Stimulated activated naive CD8-positive, alpha-beta T cell treated with anti-CD3 and anti-CD28 coated beads, Interleukin-15, amount 100 ng/mL, for 72 hours (primary cell): ENCODE data around the gene CEP112.

Source experiments
- ATAC-seq: fragments of 150-1000 bp; cut with Tn5 transposase; 2 replicates; pipeline ENCODE4 v1.10.0; 2021; ENCODE audit warnings: mild to moderate bottlenecking, moderate library complexity
- DNase-seq, 2 donors: peaks; one replicate each; pipeline ENCODE4 v3.0.0; 2021 to 2022
- H3K27ac Mint-ChIP-seq, 2 donors: one replicate each; pipeline ENCODE4 v1.8.0; 2022; ENCODE audit warnings: mild to moderate bottlenecking in 2 of 2, mixed read lengths in 2 of 2, moderate library complexity in 2 of 2
- H3K27me3 Mint-ChIP-seq: one replicate; pipeline ENCODE4 v1.8.0; 2022; ENCODE audit warnings: mixed read lengths
- H3K4me1 Mint-ChIP-seq: one replicate; pipeline ENCODE4 v1.8.0; 2022; ENCODE audit warnings: mild to moderate bottlenecking, mixed read lengths
- H3K4me3 Mint-ChIP-seq, 2 donors: one replicate each; pipeline ENCODE4 v1.8.0; 2022; ENCODE audit warnings: mild to moderate bottlenecking in 2 of 2, mixed read lengths in 2 of 2, moderate library complexity in 1 of 2
- H3K9me3 Mint-ChIP-seq, 2 donors: one replicate each; pipeline ENCODE4 v1.8.0; 2022; ENCODE audit warnings: mixed read lengths in 2 of 2

Gene CEP112

GRCh38 chr17:66008680-66009079 is 183.3 kb downstream of the CEP112 start:
- DNase-seq (no peak), ATAC-seq (no peak)

GRCh38 chr17:66006654-66007053 is 185.3 kb downstream of the CEP112 start:
- no peaks in the 10 kb centered on the region for H3K27me3 Mint-ChIP-seq
- no peak overlapping the region for H3K27ac Mint-ChIP-seq
- H3K4me1 Mint-ChIP-seq, result no peaks in the 10 kb centered on the region
- H3K4me3 Mint-ChIP-seq, result no peak overlapping the region
- ATAC-seq (no peak), DNase-seq (no peak)
- H3K9me3 Mint-ChIP-seq, result peaks cover 7 to 11% of the 10 kb centered on the region in 2 donors

More at GRCh38 chr17:66008680-66009079, 183.3 kb downstream of the CEP112 start:
- peaks cover 12% of the 10 kb centered on the region for H3K27me3 Mint-ChIP-seq
- no peaks in the 10 kb centered on the region for H3K4me1 Mint-ChIP-seq
- H3K27ac Mint-ChIP-seq, result no peak overlapping the region
- H3K9me3 Mint-ChIP-seq, result peaks cover 11 to 13% of the 10 kb centered on the region in 2 donors
- no peak overlapping the region for H3K4me3 Mint-ChIP-seq

GRCh38 chr17:66002812-66003211 is 189.1 kb downstream of the CEP112 start:
- DNase-seq, result no peak
- Mint-ChIP-seq H3K27me3 (no peaks in the 10 kb centered on the region), H3K4me1 (peaks cover 5% of the 10 kb centered on the region), H3K4me3 (no peak overlapping the region), H3K27ac (no peak overlapping the region), H3K9me3 (peaks cover 0 to 4% of the 10 kb centered on the region in 2 donors)
- ATAC-seq, result no peak

- no peak for DNase-seq
- H3K27ac Mint-ChIP-seq, result no peak overlapping the region
- peaks cover 5% of the 10 kb centered on the region for H3K4me1 Mint-ChIP-seq
- H3K27me3 Mint-ChIP-seq, result no peaks in the 10 kb centered on the region
- ATAC-seq, result no peak
- no peak overlapping the region for H3K4me3 Mint-ChIP-seq
- peaks cover 0 to 4% of the 10 kb centered on the region in 2 donors for H3K9me3 Mint-ChIP-seq
These were observed 189.8 kb downstream of the CEP112 start for GRCh38 chr17:66002063-66002585.

- H3K4me1 Mint-ChIP-seq, result peaks cover 5% of the 10 kb centered on the region
These were observed 191.7 kb downstream of the CEP112 start for GRCh38 chr17:66000216-66000615.

GRCh38 chr17:65998675-65999074 is 193.3 kb downstream of the CEP112 start:
- H3K27me3 Mint-ChIP-seq, result no peaks in the 10 kb centered on the region
- H3K27ac Mint-ChIP-seq, result no peak overlapping the region
- H3K4me1 Mint-ChIP-seq, result peaks cover 5% of the 10 kb centered on the region
- DNase-seq, result no peak
- H3K9me3 Mint-ChIP-seq, result peaks cover 0 to 4% of the 10 kb centered on the region in 2 donors
- H3K4me3 Mint-ChIP-seq, result no peak overlapping the region
- no peak for ATAC-seq

More at GRCh38 chr17:66000216-66000615, 191.7 kb downstream of the CEP112 start:
- no peak for ATAC-seq
- Mint-ChIP-seq H3K9me3 (peaks cover 0 to 4% of the 10 kb centered on the region in 2 donors), H3K27ac (no peak overlapping the region), H3K4me3 (no peak overlapping the region), H3K27me3 (no peaks in the 10 kb centered on the region)
- no peak for DNase-seq

- H3K4me1 Mint-ChIP-seq, result no peaks in the 10 kb centered on the region
These were observed 197.3 kb downstream of the CEP112 start for GRCh38 chr17:65994679-65995078.

GRCh38 chr17:65994114-65994513 is 197.8 kb downstream of the CEP112 start:
- ATAC-seq (no peak), DNase-seq (no peak)
- peaks cover 0 to under 1% of the 10 kb centered on the region in 2 donors for H3K9me3 Mint-ChIP-seq
- no peak overlapping the region for H3K27ac Mint-ChIP-seq
- H3K27me3 Mint-ChIP-seq, result no peaks in the 10 kb centered on the region
- H3K4me3 Mint-ChIP-seq, result no peak overlapping the region
- H3K4me1 Mint-ChIP-seq, result no peaks in the 10 kb centered on the region

More at GRCh38 chr17:65994679-65995078, 197.3 kb downstream of the CEP112 start:
- ATAC-seq (no peak), DNase-seq (no peak)
- Mint-ChIP-seq H3K27ac (no peak overlapping the region), H3K27me3 (no peaks in the 10 kb centered on the region), H3K4me3 (no peak overlapping the region), H3K9me3 (peaks cover 0 to 3% of the 10 kb centered on the region in 2 donors)

GRCh38 chr17:65990593-65990992 is 201.3 kb downstream of the CEP112 start:
- Mint-ChIP-seq H3K4me1 (no peaks in the 10 kb centered on the region), H3K27ac (no peak overlapping the region), H3K27me3 (no peaks in the 10 kb centered on the region), H3K9me3 (peaks cover 13 to 23% of the 10 kb centered on the region in 2 donors), H3K4me3 (no peak overlapping the region)
- DNase-seq (no peak), ATAC-seq (no peak)

- H3K9me3 Mint-ChIP-seq, result peaks cover 20 to 23% of the 10 kb centered on the region in 2 donors
- H3K27ac Mint-ChIP-seq, result no peak overlapping the region
- H3K4me1 Mint-ChIP-seq, result no peaks in the 10 kb centered on the region
- H3K4me3 Mint-ChIP-seq, result no peak overlapping the region
- no peak for ATAC-seq
- no peaks in the 10 kb centered on the region for H3K27me3 Mint-ChIP-seq
- DNase-seq, result no peak
These were observed 203.5 kb downstream of the CEP112 start for GRCh38 chr17:65988451-65988850.

- Mint-ChIP-seq H3K27me3 (no peaks in the 10 kb centered on the region), H3K4me1 (no peaks in the 10 kb centered on the region), H3K9me3 (peaks cover 20 to 23% of the 10 kb centered on the region in 2 donors), H3K27ac (no peak overlapping the region), H3K4me3 (no peak overlapping the region)
- ATAC-seq, result no peak
- no peak for DNase-seq
These were observed 203.9 kb downstream of the CEP112 start for GRCh38 chr17:65987988-65988387.

- no peaks in the 10 kb centered on the region for H3K4me1 Mint-ChIP-seq
- ATAC-seq (no peak), DNase-seq (no peak)
- peaks cover 20 to 23% of the 10 kb centered on the region in 2 donors for H3K9me3 Mint-ChIP-seq
- H3K27ac Mint-ChIP-seq, result no peak overlapping the region
- peaks cover 4% of the 10 kb centered on the region for H3K27me3 Mint-ChIP-seq
- H3K4me3 Mint-ChIP-seq, result no peak overlapping the region
These were observed 206.4 kb downstream of the CEP112 start for GRCh38 chr17:65985571-65985970.

GRCh38 chr17:65984299-65984698 is 207.6 kb downstream of the CEP112 start:
- no peak overlapping the region for H3K4me3 Mint-ChIP-seq
- H3K27me3 Mint-ChIP-seq, result peaks cover 7% of the 10 kb centered on the region
- no peak for DNase-seq

GRCh38 chr17:65978871-65979270 is 213.1 kb downstream of the CEP112 start:
- Mint-ChIP-seq H3K27ac (no peak overlapping the region), H3K4me1 (no peaks in the 10 kb centered on the region), H3K4me3 (no peak overlapping the region), H3K9me3 (no peaks in the 10 kb centered on the region), H3K27me3 (peaks cover 14% of the 10 kb centered on the region)
- no peak for DNase-seq
- ATAC-seq, result no peak

More at GRCh38 chr17:65984299-65984698, 207.6 kb downstream of the CEP112 start:
- no peaks in the 10 kb centered on the region for H3K4me1 Mint-ChIP-seq
- H3K9me3 Mint-ChIP-seq, result peaks cover 20 to 23% of the 10 kb centered on the region in 2 donors
- ATAC-seq, result no peak
- no peak overlapping the region for H3K27ac Mint-ChIP-seq

GRCh38 chr17:65977041-65977440 is 214.9 kb downstream of the CEP112 start:
- ATAC-seq (no peak), DNase-seq (no peak)
- Mint-ChIP-seq H3K27me3 (peaks cover 14% of the 10 kb centered on the region), H3K4me3 (no peak overlapping the region), H3K27ac (no peak overlapping the region), H3K4me1 (no peaks in the 10 kb centered on the region), H3K9me3 (no peaks in the 10 kb centered on the region)

GRCh38 chr17:65975878-65976277 is 216.1 kb downstream of the CEP112 start:
- ATAC-seq, result no peak
- no peak overlapping the region for H3K4me3 Mint-ChIP-seq
- no peaks in the 10 kb centered on the region for H3K4me1 Mint-ChIP-seq
- no peak overlapping the region for H3K27ac Mint-ChIP-seq
- no peaks in the 10 kb centered on the region for H3K9me3 Mint-ChIP-seq
- peaks cover 13% of the 10 kb centered on the region for H3K27me3 Mint-ChIP-seq
- no peak for DNase-seq

GRCh38 chr17:65973237-65973636 is 218.7 kb downstream of the CEP112 start:
- Mint-ChIP-seq H3K9me3 (no peaks in the 10 kb centered on the region), H3K27ac (no peak overlapping the region), H3K27me3 (peaks cover 8% of the 10 kb centered on the region), H3K4me1 (no peaks in the 10 kb centered on the region), H3K4me3 (no peak overlapping the region)
- no peak for ATAC-seq
- DNase-seq, result no peak
